Measurements from ENCODE around the gene GATA2.

- TF ChIP-seq GATA2 (IDR thresholded peaks at IDR 0.05; ENCODE audit: low read depth, low read length) (no peak), GATA3 (IDR thresholded peaks at IDR 0.05; ENCODE audit: low read depth, low read length) (no peak)
Observed at GRCh38 chr3:128473180-128473519, 19.9 kb downstream of the GATA2 start.
